PC-3 (cell line): Measurements from ENCODE around the gene ARHGEF37. TPM values are rescaled to one million over a fixed set of nuclear protein-coding genes. Genes with fewer than 3 reads are reported as not detected.
"Not testable (repeated sequence)": the region's sequence is repeated elsewhere in the genome, so short reads cannot be mapped to it uniquely, and the experiment has no call there.

ENCODE experiments used
- ATAC-seq: fragments of 200-7000 bp; cut with Tn5 transposase; 2 replicates; pipeline ENCODE4 v1.9.1; 2020; ENCODE audit warnings: mild to moderate bottlenecking, moderate library complexity
- BruUV-seq: library from RNA; stranded (reverse); fragments of 400-500 nt; replicated peaks from 2 replicates; lab custom pipeline; 2021; lab: Mats Ljungman, UMichigan
- CTCF ChIA-PET: fragments of 300-600 bp; sonication (Branson Sonifier 250); formaldehyde crosslinking; loops from one replicate; lab custom pipeline; 2022; ENCODE audit warnings: antibody characterized with exemption; lab: Charles Lee
- POLR2A ChIA-PET: fragments of 300-600 bp; sonication (Branson Sonifier 250); formaldehyde crosslinking; loops from one replicate; lab custom pipeline; 2022; ENCODE audit warnings: antibody characterized with exemption; ENCODE audit not compliant: unreplicated experiment; lab: Charles Lee
- DNase-seq: peaks from one replicate; pipeline ENCODE4 v3.0.0-alpha.2; 2015
- H2AFZ ChIP-seq: fragments of 300-600 bp; sonication (generic); 2 replicates; pipeline ENCODE4 v1.6.0; 2016; ENCODE audit warnings: antibody characterized with exemption, low read length
- H3F3A ChIP-seq: fragments of 300-600 bp; sonication (generic); one replicate; pipeline ENCODE4 v1.6.0; 2017; ENCODE audit warnings: antibody characterized with exemption, low read length, control low read depth, mild to moderate bottlenecking; ENCODE audit not compliant: unreplicated experiment
- H3K27ac ChIP-seq: fragments of 300-600 bp; sonication (generic); 2 replicates; pipeline ENCODE4 v1.5.1; 2016; ENCODE audit warnings: mild to moderate bottlenecking, low read length
- H3K27me3 ChIP-seq: fragments of 300-600 bp; sonication (generic); 2 replicates; pipeline ENCODE4 v1.6.1; 2016; ENCODE audit warnings: low read length, mixed read lengths
- H3K36me3 ChIP-seq: fragments of 300-600 bp; sonication (generic); 2 replicates; pipeline ENCODE4 v1.6.1; 2016; ENCODE audit warnings: low read depth, mixed run types, low read length, mixed read lengths
- H3K4me1 ChIP-seq: fragments of 300-600 bp; sonication (generic); 2 replicates; pipeline ENCODE4 v1.5.1; 2016; ENCODE audit warnings: low read length; ENCODE audit not compliant: insufficient read depth
- H3K4me2 ChIP-seq: fragments of 300-600 bp; sonication (generic); 2 replicates; pipeline ENCODE4 v1.6.0; 2016; ENCODE audit warnings: low read length
- H3K4me3 ChIP-seq: fragments of 300-600 bp; sonication (generic); 2 replicates; pipeline ENCODE4 v1.5.1; 2016; ENCODE audit warnings: mild to moderate bottlenecking, low read length, mixed read lengths
- H3K79me2 ChIP-seq: fragments of 300-600 bp; sonication (generic); 2 replicates; pipeline ENCODE4 v1.6.1; 2017; ENCODE audit warnings: low read length, mixed read lengths
- H3K9ac ChIP-seq: fragments of 300-600 bp; sonication (generic); 2 replicates; pipeline ENCODE4 v1.6.0; 2016; ENCODE audit warnings: mild to moderate bottlenecking, low read length
- H3K9me2 ChIP-seq: fragments of 300-600 bp; sonication (generic); replicated peaks from 2 replicates; pipeline ENCODE4 v1.6.1; 2016; ENCODE audit warnings: mixed run types, low read length, mixed read lengths
- H3K9me3 ChIP-seq: fragments of 300-600 bp; sonication (generic); 2 replicates; pipeline ENCODE4 v1.6.1; 2016; ENCODE audit warnings: low read length, mixed read lengths
- H4K20me1 ChIP-seq: fragments of 300-600 bp; sonication (generic); 2 replicates; pipeline ENCODE4 v1.6.1; 2016; ENCODE audit warnings: low read length, mixed read lengths
- EZH2 ChIP-seq: fragments of 300-600 bp; sonication (generic); IDR thresholded peaks from one replicate; pipeline ENCODE4 v1.6.1; 2017; ENCODE audit warnings: antibody characterized with exemption, mild to moderate bottlenecking, low read length; ENCODE audit not compliant: unreplicated experiment
- EZH2phosphoT487 ChIP-seq: fragments of 300-600 bp; sonication (generic); IDR thresholded peaks from 2 replicates; pipeline ENCODE4 v1.6.1; 2018; ENCODE audit warnings: mild to moderate bottlenecking, antibody characterized with exemption, low read length, borderline replicate concordance
- intact Hi-C: fragments of 100-400 bp; cut with micrococcal nuclease; formaldehyde crosslinking; loops from 2 replicates; pipeline ENCODE4 v1.9.0; 2023
- total RNA-seq: library from RNA; depleted of rRNA; stranded (reverse); fragments of >200 nt; gene quantifications from 2 replicates; pipeline ENCODE4 v1.2.3, GENCODE V29; 2014
- TF ChIP-seq, protein P1 (sequence below): fragments of 300-600 bp; sonication (generic); conservative IDR thresholded peaks from 2 replicates; pipeline ENCODE4 v1.5.1; 2017; ENCODE audit warnings: antibody characterized with exemption, low read depth, mild to moderate bottlenecking, low read length

ARHGEF37 gene
- total RNA-seq, 1 experiment from 2014 or later, result 6.5 TPM

GRCh38 chr5:149596712-149597111 lies 15.4 kb downstream of the ARHGEF37 start:
- H3K79me2 ChIP-seq, result no peaks in the 10 kb centered on the region
- peaks cover 8% of the 10 kb centered on the region; the same call in 1 of the 2 replicates for H3K4me1 ChIP-seq
- ChIA-PET POLR2A (no interaction called here), CTCF (no interaction called here)
- no peak overlapping the region for H3K4me2 ChIP-seq
- H2AFZ ChIP-seq, result no peak overlapping the region
- BruUV-seq, result no TSS peak
- no peak; the same call in 1 of the 2 replicates for ATAC-seq
- H4K20me1 ChIP-seq, result no peaks in the 10 kb centered on the region
- intact Hi-C loops, result no loop called here
- TF ChIP-seq, protein P1, sequence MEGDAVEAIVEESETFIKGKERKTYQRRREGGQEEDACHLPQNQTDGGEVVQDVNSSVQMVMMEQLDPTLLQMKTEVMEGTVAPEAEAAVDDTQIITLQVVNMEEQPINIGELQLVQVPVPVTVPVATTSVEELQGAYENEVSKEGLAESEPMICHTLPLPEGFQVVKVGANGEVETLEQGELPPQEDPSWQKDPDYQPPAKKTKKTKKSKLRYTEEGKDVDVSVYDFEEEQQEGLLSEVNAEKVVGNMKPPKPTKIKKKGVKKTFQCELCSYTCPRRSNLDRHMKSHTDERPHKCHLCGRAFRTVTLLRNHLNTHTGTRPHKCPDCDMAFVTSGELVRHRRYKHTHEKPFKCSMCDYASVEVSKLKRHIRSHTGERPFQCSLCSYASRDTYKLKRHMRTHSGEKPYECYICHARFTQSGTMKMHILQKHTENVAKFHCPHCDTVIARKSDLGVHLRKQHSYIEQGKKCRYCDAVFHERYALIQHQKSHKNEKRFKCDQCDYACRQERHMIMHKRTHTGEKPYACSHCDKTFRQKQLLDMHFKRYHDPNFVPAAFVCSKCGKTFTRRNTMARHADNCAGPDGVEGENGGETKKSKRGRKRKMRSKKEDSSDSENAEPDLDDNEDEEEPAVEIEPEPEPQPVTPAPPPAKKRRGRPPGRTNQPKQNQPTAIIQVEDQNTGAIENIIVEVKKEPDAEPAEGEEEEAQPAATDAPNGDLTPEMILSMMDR, result no peak
- TF ChIP-seq EZH2phosphoT487 (no peak), EZH2 (no peak)
- DNase-seq, result no peak
- no peak overlapping the region for H3K9ac ChIP-seq
- H3K27ac ChIP-seq, result no peak overlapping the region
- H3K9me2 ChIP-seq, result no peaks in the 10 kb centered on the region
- no peak overlapping the region for H3K4me3 ChIP-seq
- no peaks in the 10 kb centered on the region for H3K27me3 ChIP-seq
- H3K9me3 ChIP-seq, result no peaks in the 10 kb centered on the region
- H3F3A ChIP-seq, result no peaks in the 10 kb centered on the region
- no peaks in the 10 kb centered on the region for H3K36me3 ChIP-seq

DNA sequence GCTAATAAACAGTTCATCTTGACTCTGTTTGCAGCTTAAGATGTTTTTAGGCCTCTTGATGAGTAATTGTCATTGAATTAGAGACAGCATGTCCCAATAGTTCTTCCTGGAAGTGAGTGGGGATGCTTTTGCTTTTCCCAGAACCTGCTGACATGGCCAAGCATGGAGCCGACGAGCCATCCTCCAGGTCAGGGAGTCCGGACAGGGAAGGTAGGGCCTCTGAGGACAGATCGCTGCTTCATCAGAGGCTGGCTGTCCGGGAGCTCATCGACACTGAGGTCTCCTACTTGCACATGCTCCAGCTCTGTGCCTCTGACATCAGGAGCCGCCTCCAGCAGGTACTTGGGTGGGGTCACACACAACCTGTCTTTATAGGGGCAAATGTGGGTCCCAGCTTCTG lies 16.3 kb downstream of the ARHGEF37 start:
- Histone ChIP-seq H3K9ac (no peak overlapping the region), H2AFZ (no peak overlapping the region), H3K4me3 (no peak overlapping the region), H3K9me2 (no peaks in the 10 kb centered on the region), H3K27ac (no peak overlapping the region), H3K9me3 (no peaks in the 10 kb centered on the region), H4K20me1 (no peaks in the 10 kb centered on the region), H3K79me2 (no peaks in the 10 kb centered on the region), H3K4me2 (no peak overlapping the region), H3K36me3 (no peaks in the 10 kb centered on the region), H3K27me3 (no peaks in the 10 kb centered on the region), H3F3A (no peaks in the 10 kb centered on the region), H3K4me1 (peaks cover 10% of the 10 kb centered on the region)
- ChIA-PET POLR2A (interaction anchor here (0.6 kb wide), 1 partner anchor 10 kb away, joined by 3 read pairs; no protein-coding TSS in a partner anchor), CTCF (no interaction called here)
- TF ChIP-seq EZH2phosphoT487, result no peak
- TF ChIP-seq EZH2, result no peak
- intact Hi-C loops, result no loop called here
- DNase-seq, result no peak
- ATAC-seq, result no peak
- no TSS peak for BruUV-seq

DNA sequence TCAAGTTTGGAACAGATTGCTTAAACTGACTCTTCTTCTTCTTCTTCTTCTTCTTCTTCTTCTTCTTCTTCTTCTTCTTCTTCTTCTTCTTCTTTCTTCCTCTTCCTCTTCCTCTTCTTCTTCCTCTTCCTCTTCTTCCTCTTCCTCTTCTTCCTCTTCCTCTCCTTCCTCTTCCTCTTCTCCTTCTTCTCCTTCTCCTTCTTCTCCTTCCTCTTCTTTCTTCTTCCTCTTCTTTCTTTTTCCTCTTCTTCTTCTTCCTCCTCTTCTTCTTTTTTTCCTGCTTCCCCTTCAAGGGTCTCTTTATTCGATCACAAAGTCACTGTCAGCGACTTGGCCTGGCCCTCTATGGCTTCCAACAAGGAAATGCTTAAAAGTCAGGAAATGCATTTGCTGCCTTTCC lies 16.9 kb downstream of the ARHGEF37 start:
- H3K4me1 ChIP-seq, result peaks cover 17% of the 10 kb centered on the region
- H3K4me3 ChIP-seq, intact Hi-C loops, H3K9me2 ChIP-seq, H3K36me3 ChIP-seq, H3K9ac ChIP-seq, H3K4me2 ChIP-seq, H3K27me3 ChIP-seq, H4K20me1 ChIP-seq, POLR2A ChIA-PET, ATAC-seq, CTCF ChIA-PET, H3K79me2 ChIP-seq, BruUV-seq, H3F3A ChIP-seq, H2AFZ ChIP-seq, H3K27ac ChIP-seq, DNase-seq, H3K9me3 ChIP-seq: not testable (repeated sequence)

GRCh38 chr5:149598966-149599365 lies 17.7 kb downstream of the ARHGEF37 start:
- H3K79me2 ChIP-seq, result no peaks in the 10 kb centered on the region
- H3K9ac ChIP-seq, result no peak overlapping the region
- no peak overlapping the region for H3K27ac ChIP-seq
- TF ChIP-seq EZH2phosphoT487 (no peak), EZH2 (no peak)
- TF ChIP-seq, protein P1, result 0 out of 2 replicates have a peak, but pooled peaks have one; percentile 20
- no peak for DNase-seq
- intact Hi-C loops, result no loop called here
- no peaks in the 10 kb centered on the region for H3K9me2 ChIP-seq
- no TSS peak for BruUV-seq
- no peak overlapping the region for H2AFZ ChIP-seq
- no peaks in the 10 kb centered on the region for H3K9me3 ChIP-seq
- H3K4me3 ChIP-seq, result no peak overlapping the region
- ChIA-PET POLR2A (no interaction called here), CTCF (no interaction called here)
- H3K4me2 ChIP-seq, result no peak overlapping the region
- peaks cover 24% of the 10 kb centered on the region for H3K4me1 ChIP-seq
- ATAC-seq, result no peak
- no peaks in the 10 kb centered on the region for H3K36me3 ChIP-seq
- no peaks in the 10 kb centered on the region for H4K20me1 ChIP-seq
- H3F3A ChIP-seq, result no peaks in the 10 kb centered on the region
- H3K27me3 ChIP-seq, result no peaks in the 10 kb centered on the region
